A204.1 (cell line): Measurements from ENCODE around the gene LZTFL1.
"Not testable (repeated sequence)": the region's sequence is repeated elsewhere in the genome, so short reads cannot be mapped to it uniquely, and the experiment has no call there.

Source experiments
- FAIRE-seq: peaks from 2 replicates; lab custom pipeline; 2012; peaks lifted over from hg19 to GRCh38; lab: Jason Lieb, UNC

LZTFL1 gene

DNA sequence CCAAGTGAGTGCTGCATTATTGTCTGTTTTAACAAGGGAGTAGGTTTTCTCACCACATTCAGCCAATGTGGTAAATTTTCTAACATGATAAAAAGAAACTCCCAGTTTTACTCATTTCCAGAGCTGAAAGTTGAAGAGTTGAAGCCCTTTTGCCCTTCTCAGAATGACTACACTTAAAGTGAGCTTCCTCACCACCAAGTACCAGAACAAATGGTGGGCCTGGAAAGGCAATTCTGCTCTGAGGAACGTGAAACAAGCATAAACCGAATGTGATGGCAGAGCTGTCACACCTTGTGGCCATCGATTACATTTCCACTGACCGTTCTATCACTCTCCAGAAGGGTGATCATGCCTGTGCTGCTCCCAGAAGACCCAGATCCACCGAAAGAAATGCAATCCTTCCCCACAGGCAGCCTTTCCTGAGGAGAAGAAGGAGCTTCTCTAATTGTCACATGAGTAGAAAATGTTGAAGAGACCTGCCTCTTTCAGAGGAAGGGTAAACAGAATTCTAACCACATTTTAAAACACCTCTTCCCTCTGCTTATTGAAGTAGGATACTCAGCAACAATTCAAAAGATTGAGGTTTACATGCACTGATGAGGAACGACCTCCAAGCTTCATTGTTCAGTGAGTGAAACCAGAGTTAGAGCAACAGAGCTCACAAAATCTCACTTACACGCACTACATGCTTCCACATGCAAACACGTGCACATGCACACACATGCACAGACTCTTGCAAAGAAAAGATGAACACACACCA is 23.0 kb upstream of the LZTFL1 start:
- FAIRE-seq, result no peak

DNA sequence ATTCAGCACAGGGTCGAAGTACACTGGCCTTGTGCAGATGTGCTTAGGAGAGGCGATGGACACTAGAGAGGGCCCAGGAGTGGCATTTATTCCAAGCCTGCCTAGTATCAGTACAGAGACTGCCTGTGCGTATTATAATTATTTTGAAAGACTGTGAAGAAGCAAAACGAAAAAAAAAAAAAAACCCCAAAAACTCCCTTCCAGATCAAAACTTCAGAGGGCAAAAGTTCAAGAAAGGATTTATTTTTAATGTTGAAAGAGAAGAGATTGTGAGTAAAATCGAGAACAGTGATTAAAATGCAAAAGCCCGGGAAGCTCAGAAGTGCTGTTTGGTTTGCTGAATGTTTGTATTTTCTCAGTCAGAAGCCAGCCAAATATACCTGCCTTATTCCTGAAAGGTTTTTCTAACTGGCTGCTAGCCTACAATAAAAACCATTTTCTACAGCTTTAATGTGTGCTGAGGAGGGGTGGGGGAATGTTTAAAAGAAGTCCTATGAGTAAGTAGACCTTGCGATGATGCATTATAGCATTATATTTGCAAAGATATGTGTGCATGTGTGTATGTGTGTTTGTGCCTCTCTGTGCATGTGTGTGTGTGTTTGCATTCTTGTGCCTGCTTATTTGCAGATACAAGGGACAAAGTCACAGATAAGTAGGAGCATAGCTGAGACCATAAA is 19.3 kb upstream of the LZTFL1 start:
- no peak for FAIRE-seq

GRCh38 chr3:45860481-45860880 is 18.6 kb upstream of the LZTFL1 start:
- no peak for FAIRE-seq

GRCh38 chr3:45858809-45859543 is 17.1 kb upstream of the LZTFL1 start:
- FAIRE-seq, result no peak

GRCh38 chr3:45857024-45857423 is 15.1 kb upstream of the LZTFL1 start:
- not testable (repeated sequence) for FAIRE-seq

GRCh38 chr3:45856323-45856722 is 14.4 kb upstream of the LZTFL1 start:
- FAIRE-seq, result not testable (repeated sequence)

DNA sequence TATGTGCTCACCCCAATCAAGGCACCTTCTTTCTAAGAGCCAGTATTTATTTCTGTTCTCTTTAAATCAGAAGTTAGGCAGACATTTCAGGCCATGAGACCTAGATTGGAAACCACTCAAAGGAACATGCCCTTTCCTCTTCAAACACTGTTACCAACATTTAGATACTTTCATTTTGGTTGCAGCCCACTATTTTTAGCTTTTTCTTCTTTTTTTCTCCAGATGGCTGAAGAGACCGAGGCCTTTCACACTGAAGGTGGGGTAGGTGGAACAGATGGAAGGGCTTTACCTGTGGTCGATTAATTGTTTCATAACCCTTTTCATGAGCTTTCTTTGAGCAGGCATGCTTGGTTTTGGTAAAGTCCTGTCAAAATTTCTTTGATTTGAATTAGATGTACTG is 10.9 kb upstream of the LZTFL1 start:
- FAIRE-seq, result no peak

- no peak for FAIRE-seq
Observed at GRCh38 chr3:45848392-45848791, 6.5 kb upstream of the LZTFL1 start.

GRCh38 chr3:45844616-45845015 is 2.7 kb upstream of the LZTFL1 start:
- FAIRE-seq, result no peak

DNA sequence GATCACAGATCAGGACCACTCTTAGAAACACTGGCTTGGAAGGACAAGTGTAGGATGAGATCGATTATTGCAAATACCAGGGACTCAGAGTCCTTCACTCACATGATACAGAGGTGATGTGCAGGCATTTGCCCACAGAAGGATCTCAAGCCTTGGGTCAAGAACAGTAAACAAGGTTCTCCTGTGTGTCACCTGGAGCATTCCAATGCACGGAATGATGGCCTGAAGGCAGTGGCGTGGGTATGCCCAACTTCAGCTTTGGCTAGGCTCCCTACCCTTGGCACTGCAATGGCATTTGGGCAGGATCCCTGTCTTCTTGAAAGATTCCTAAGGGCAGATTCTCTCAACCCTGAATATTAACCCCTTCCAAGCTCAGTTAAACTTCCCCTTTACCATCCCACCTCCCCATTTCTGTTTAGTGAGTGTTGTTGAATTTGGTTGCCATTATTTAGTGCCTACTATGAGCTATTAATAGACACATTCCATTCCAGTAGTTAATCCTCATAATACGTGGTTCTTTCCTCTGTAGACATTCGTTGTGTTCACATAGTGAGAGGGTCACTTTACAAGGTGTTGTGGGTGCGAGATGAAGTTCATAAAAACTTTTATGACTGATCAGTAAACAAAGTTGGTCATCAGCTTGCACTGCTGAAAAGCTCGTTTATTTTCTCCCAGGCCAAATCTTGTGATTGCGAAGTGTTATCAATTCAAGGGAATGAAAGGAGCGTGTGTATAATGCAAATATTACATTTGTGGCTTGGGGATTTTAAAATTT is 1.1 kb upstream of the LZTFL1 start:
- no peak for FAIRE-seq

- FAIRE-seq, result no peak
Observed at GRCh38 chr3:45841420-45841756, 531 bp downstream of the LZTFL1 start.

DNA sequence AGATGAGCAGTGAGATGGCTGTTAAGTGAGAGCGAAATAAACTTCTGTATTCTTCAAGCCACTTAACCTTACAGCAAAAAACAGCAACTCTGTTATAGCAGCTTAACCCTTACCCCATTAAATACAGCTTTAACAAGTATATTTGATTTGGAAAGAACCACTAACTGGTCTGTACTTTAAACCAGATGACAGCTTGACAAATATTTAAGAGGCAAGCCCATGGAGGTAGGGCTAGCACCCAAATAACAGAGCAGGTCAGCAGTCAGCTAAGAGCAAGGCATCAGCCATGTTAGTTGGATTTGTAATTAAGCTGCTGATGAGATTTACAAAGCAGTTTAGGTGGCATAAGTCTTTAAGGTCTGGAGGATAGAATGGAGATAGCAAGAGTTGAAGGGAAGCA is 3.5 kb downstream of the LZTFL1 start:
- no peak for FAIRE-seq

- no peak for FAIRE-seq
Observed at GRCh38 chr3:45832699-45833098, 9.2 kb downstream of the LZTFL1 start.

GRCh38 chr3:45830121-45830520 is 11.8 kb downstream of the LZTFL1 start:
- no peak for FAIRE-seq

DNA sequence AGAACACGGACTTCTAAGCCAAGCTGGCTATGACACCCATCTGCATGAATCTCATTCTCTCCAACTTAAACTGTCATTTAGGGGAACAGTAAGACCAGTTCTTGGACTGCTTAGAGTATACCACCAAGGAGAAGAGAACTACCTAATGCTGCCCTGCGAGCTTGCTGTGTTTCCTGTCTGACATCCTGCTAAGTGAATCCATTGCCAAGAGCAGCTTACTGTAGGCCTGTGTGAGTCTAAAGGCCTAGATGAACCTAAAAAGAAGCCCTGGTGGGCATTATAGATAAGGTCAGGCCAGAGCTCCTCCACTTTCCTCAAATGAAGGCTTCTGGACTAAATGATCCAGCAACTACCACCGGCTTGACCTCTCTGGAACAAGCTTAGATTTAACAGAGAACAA is 15.0 kb downstream of the LZTFL1 start:
- no peak for FAIRE-seq

DNA sequence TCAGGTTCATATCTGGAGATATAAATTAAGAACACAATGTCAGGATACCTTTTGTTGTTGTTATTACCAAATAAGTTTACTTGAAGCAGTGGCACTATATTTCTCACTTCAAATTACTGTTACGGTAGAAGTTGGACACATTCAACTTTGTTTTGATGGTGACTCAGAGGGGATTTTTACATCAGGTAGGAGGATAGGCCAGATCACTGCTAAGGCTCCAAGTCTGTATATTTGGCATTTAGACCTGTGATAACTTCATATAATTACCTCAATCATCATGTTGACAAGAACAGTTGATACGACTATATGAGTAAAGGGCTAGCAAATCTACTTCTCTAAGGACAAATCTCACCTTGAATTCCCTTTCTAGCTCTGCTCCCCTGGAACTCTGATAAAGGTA is 15.6 kb downstream of the LZTFL1 start:
- FAIRE-seq, result no peak

- FAIRE-seq, result no peak
Observed at GRCh38 chr3:45821127-45821526, 20.8 kb downstream of the LZTFL1 start.

DNA sequence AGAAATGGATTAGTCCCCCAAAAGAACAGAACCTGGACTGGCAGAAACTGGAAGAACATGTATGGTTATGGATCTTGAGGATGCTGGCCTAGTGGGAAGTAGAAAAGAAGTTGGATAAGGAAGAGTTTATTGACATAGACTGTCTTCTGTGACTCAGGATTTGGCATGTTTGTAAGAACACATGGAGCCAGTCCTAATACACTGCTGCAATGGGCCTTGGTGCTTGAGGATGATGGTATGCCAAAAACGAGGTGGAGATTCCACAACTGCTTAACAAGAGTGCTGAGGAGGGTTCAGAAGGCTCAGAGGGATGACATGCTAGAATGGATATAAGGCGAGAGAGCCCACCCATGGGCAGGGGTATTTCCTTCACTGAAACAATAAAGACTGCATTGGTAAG is 22.4 kb downstream of the LZTFL1 start:
- FAIRE-seq, result no peak

DNA sequence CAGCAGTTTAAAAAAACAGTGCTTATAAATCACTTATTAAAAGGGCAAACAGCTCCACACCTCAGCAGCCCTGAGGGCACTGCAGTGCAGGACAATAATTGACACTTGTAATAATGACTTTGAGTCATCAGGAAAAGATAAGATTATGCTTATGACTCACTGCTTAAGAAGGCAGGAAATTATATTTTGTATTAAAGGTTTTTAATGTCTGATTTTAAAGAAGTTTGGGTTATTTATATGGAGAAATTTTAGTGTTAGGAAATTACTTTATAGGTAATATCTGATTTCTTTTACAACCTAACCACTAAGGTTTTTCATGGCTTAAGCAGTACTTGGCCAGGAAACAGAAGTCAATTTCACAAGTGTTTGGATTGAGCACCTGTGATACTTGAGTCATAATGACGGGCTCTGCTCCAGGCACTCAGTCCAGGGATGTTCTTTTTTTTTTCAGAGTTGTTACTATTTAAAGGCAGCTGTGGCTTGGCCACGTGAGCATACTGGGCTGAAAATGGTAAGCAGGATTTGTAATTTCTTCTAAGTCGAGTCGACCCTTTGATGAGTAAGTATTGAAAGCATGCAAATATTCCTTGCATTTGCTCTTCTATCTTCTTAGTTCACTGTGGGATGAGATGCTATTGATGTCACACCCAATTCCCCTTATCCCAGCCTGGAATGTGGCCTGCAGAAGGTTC is 23.9 kb downstream of the LZTFL1 start:
- no peak for FAIRE-seq

- FAIRE-seq, result no peak
Observed at GRCh38 chr3:45816544-45816943, 25.4 kb downstream of the LZTFL1 start.

DNA sequence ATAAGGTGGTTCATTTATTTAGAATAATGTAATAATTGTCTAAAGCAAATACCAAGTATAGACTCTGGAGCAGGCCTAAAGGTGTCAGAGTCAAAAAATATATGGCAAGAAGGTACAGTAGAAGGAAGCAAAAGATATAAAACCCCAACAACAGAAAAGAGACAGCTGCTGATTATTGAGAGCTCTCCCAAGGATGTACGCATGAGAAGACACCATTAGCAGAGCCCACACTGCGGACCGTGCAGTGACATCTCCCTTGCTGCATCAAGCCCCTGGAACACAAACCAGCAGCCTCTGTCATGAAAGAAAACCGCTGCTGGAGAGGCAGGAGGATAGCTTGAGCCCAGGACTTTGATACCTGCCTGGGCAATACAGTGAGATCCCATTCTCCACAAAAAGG is 27.6 kb downstream of the LZTFL1 start:
- FAIRE-seq, result no peak
